WTC11 (cell line): ENCODE data around the gene CAMK2B. TPM values are rescaled to one million over a fixed set of nuclear protein-coding genes. Genes with fewer than 3 reads are reported as not detected.

Experiments
- ATAC-seq: fragments of 200-7000 bp; cut with Tn5 transposase; 2 replicates; pipeline ENCODE4 v1.10.0; 2021; ENCODE audit warnings: mild to moderate bottlenecking, moderate library complexity
- CTCF ChIA-PET: fragments of 300-600 bp; sonication (Branson Sonifier 250); formaldehyde crosslinking; loops from one replicate; lab custom pipeline; 2021; ENCODE audit warnings: antibody characterized with exemption; lab: Charles Lee
- POLR2A ChIA-PET: fragments of 350-600 bp; sonication (Branson Sonifier 250); formaldehyde crosslinking; loops from one replicate; lab custom pipeline; 2021; ENCODE audit warnings: antibody characterized with exemption; lab: Charles Lee
- DNase-seq: peaks from one replicate; pipeline ENCODE4 v3.0.0; 2021; ENCODE audit warnings: low spot score
- H3K27ac Mint-ChIP-seq: 2 replicates; pipeline ENCODE4 v1.8.0; 2021; ENCODE audit warnings: mixed read lengths
- H3K27me3 Mint-ChIP-seq: 2 replicates; pipeline ENCODE4 v1.8.0; 2021; ENCODE audit warnings: low read depth, mild to moderate bottlenecking, moderate library complexity, mixed read lengths
- H3K36me3 Mint-ChIP-seq: 2 replicates; pipeline ENCODE4 v1.8.0; 2021; ENCODE audit warnings: mixed read lengths
- H3K4me1 Mint-ChIP-seq: 2 replicates; pipeline ENCODE4 v1.8.0; 2022; ENCODE audit warnings: mixed read lengths
- H3K4me3 Mint-ChIP-seq: 2 replicates; pipeline ENCODE4 v1.8.0; 2021; ENCODE audit warnings: mild to moderate bottlenecking, moderate library complexity, mixed read lengths
- H3K9me3 Mint-ChIP-seq: 2 replicates; pipeline ENCODE4 v1.8.0; 2021; ENCODE audit warnings: mixed read lengths
- ARID4B ChIP-seq: sonication (generic); formaldehyde crosslinking; IDR thresholded peaks from 2 replicates; pipeline ENCODE4 v1.8.0; 2023; ENCODE audit warnings: missing genetic modification reagents, mild to moderate bottlenecking, borderline replicate concordance
- CREM ChIP-seq: sonication (generic); formaldehyde crosslinking; IDR thresholded peaks from 2 replicates; pipeline ENCODE4 v1.8.1; 2022; ENCODE audit warnings: mild to moderate bottlenecking, missing genetic modification reagents, moderate library complexity
- ELF4 ChIP-seq: sonication (generic); formaldehyde crosslinking; IDR thresholded peaks from 2 replicates; pipeline ENCODE4 v1.8.1; 2022; ENCODE audit warnings: low read depth, mild to moderate bottlenecking, moderate library complexity, missing genetic modification reagents
- EMX1 ChIP-seq: fragments of 250-450 bp; sonication (Bioruptor Pico); IDR thresholded peaks from 2 replicates; pipeline ENCODE4 v1.8.0; 2021; ENCODE audit warnings: mild to moderate bottlenecking
- FOXJ3 ChIP-seq: sonication (generic); formaldehyde crosslinking; IDR thresholded peaks from 2 replicates; pipeline ENCODE4 v1.9.0; 2021; ENCODE audit warnings: missing genetic modification reagents, mild to moderate bottlenecking, borderline replicate concordance
- IRF2 ChIP-seq: sonication (generic); formaldehyde crosslinking; IDR thresholded peaks from 2 replicates; pipeline ENCODE4 v1.8.0; 2022; ENCODE audit warnings: low read depth, missing genetic modification reagents, borderline replicate concordance
- JAZF1 ChIP-seq: fragments of 250-450 bp; sonication (Bioruptor Pico); IDR thresholded peaks from 2 replicates; pipeline ENCODE4 v1.9.0; 2021; ENCODE audit warnings: moderate library complexity, mild to moderate bottlenecking, inconsistent platforms
- JUN ChIP-seq: sonication (generic); formaldehyde crosslinking; IDR thresholded peaks from 2 replicates; pipeline ENCODE4 v1.8.0; 2023; ENCODE audit warnings: mild to moderate bottlenecking, missing genetic modification reagents
- KAT7 ChIP-seq: sonication (generic); formaldehyde crosslinking; IDR thresholded peaks from 2 replicates; pipeline ENCODE4 v1.8.1; 2023; ENCODE audit warnings: missing genetic modification reagents, mild to moderate bottlenecking, borderline replicate concordance
- NFATC4 ChIP-seq: fragments of 250-450 bp; sonication (Bioruptor Pico); IDR thresholded peaks from 2 replicates; pipeline ENCODE4 v1.9.0; 2021; ENCODE audit warnings: mild to moderate bottlenecking
- NFE2L1 ChIP-seq: sonication (generic); formaldehyde crosslinking; IDR thresholded peaks from 2 replicates; pipeline ENCODE4 v1.8.1; 2023; ENCODE audit warnings: missing genetic modification reagents
- NR1H2 ChIP-seq: sonication (generic); formaldehyde crosslinking; IDR thresholded peaks from 2 replicates; pipeline ENCODE4 v1.9.0; 2021; ENCODE audit warnings: mild to moderate bottlenecking, moderate library complexity, missing genetic modification reagents
- OVOL2 ChIP-seq: fragments of 250-450 bp; sonication (Bioruptor Pico); IDR thresholded peaks from 2 replicates; pipeline ENCODE4 v1.9.0; 2021; ENCODE audit warnings: mild to moderate bottlenecking, borderline replicate concordance
- SP1 ChIP-seq: sonication (generic); formaldehyde crosslinking; conservative IDR thresholded peaks from 2 replicates; pipeline ENCODE4 v1.8.1; 2022; ENCODE audit warnings: missing genetic modification reagents
- USF2 ChIP-seq: sonication (generic); formaldehyde crosslinking; IDR thresholded peaks from 2 replicates; pipeline ENCODE4 v1.8.1; 2023; ENCODE audit warnings: mild to moderate bottlenecking, missing genetic modification reagents, moderate library complexity
- ZMAT4 ChIP-seq: fragments of 250-450 bp; sonication (Bioruptor Pico); IDR thresholded peaks from 2 replicates; pipeline ENCODE4 v1.9.0; 2021; ENCODE audit warnings: mild to moderate bottlenecking
- ZNF121 ChIP-seq: sonication (generic); formaldehyde crosslinking; IDR thresholded peaks from 2 replicates; pipeline ENCODE4 v1.8.0; 2023; ENCODE audit warnings: missing genetic modification reagents
- ZNF281 ChIP-seq: sonication (generic); formaldehyde crosslinking; IDR thresholded peaks from 2 replicates; pipeline ENCODE4 v1.8.0; 2023; ENCODE audit warnings: mild to moderate bottlenecking, missing genetic modification reagents
- ZNF396 ChIP-seq: fragments of 250-450 bp; sonication (Bioruptor Pico); IDR thresholded peaks from 2 replicates; pipeline ENCODE4 v1.8.0; 2021; ENCODE audit warnings: mild to moderate bottlenecking, moderate library complexity, borderline replicate concordance
- total RNA-seq: library from RNA; stranded (reverse); gene quantifications from 3 replicates; pipeline ENCODE4 v1.2.3, GENCODE V29; 2021

The CAMK2B gene
- total RNA-seq, 1 experiment from 2014 or later: 0.44 TPM

- ATAC-seq: no peak
- no peaks in the 10 kb centered on the region for H3K9me3 Mint-ChIP-seq
- H3K36me3 Mint-ChIP-seq: no peaks in the 10 kb centered on the region
- TF ChIP-seq NFATC4 (CRISPR knock-in tag) (no peak), EMX1 (CRISPR knock-in tag) (no peak), JAZF1 (no peak), ARID4B (CRISPR knock-in tag) (no peak), USF2 (CRISPR knock-in tag) (no peak), NFE2L1 (CRISPR knock-in tag) (no peak), ZMAT4 (CRISPR knock-in tag) (no peak), FOXJ3 (CRISPR knock-in tag) (no peak)
- TF ChIP-seq, all 79 proteins: peak for 0
- no peak overlapping the region for H3K27ac Mint-ChIP-seq
- no peaks in the 10 kb centered on the region for H3K27me3 Mint-ChIP-seq
- H3K4me1 Mint-ChIP-seq: no peaks in the 10 kb centered on the region
- CTCF ChIA-PET: interaction anchor here (2.6 kb wide), 1 partner anchor 129 kb away, joined by 27 read pairs; no protein-coding TSS in a partner anchor
- DNase-seq: no peak
- H3K4me3 Mint-ChIP-seq: no peak overlapping the region
- POLR2A ChIA-PET: no interaction called here
Measured at GRCh38 chr7:44239361-44239760, 86.0 kb downstream of the CAMK2B start.

GRCh38 chr7:44238116-44238695, 87.2 kb downstream of the CAMK2B start:
- ChIA-PET POLR2A (no interaction called here), CTCF (no interaction called here)
- TF ChIP-seq ZNF281 (no peak), KAT7 (CRISPR knock-in tag) (no peak), EMX1 (CRISPR knock-in tag) (no peak)
- DNase-seq (no peak), ATAC-seq (no peak)
- Mint-ChIP-seq H3K36me3 (no peaks in the 10 kb centered on the region), H3K9me3 (no peaks in the 10 kb centered on the region), H3K27ac (no peak overlapping the region), H3K4me1 (no peaks in the 10 kb centered on the region), H3K4me3 (no peak overlapping the region), H3K27me3 (no peaks in the 10 kb centered on the region)

GRCh38 chr7:44237696-44238095, 87.7 kb downstream of the CAMK2B start:
- no peaks in the 10 kb centered on the region for H3K4me1 Mint-ChIP-seq
- H3K27me3 Mint-ChIP-seq: no peaks in the 10 kb centered on the region
- ATAC-seq: no peak
- no peaks in the 10 kb centered on the region for H3K9me3 Mint-ChIP-seq
- no peak overlapping the region for H3K27ac Mint-ChIP-seq
- no peaks in the 10 kb centered on the region for H3K36me3 Mint-ChIP-seq
- DNase-seq: no peak
- ChIA-PET CTCF (no interaction called here), POLR2A (no interaction called here)
- no peak overlapping the region for H3K4me3 Mint-ChIP-seq
- TF ChIP-seq NR1H2 (CRISPR knock-in tag): no peak
- no peak for TF ChIP-seq IRF2
- TF ChIP-seq CREM (CRISPR knock-in tag): no peak
- no peak for TF ChIP-seq USF2 (CRISPR knock-in tag)
- no peak for TF ChIP-seq OVOL2 (CRISPR knock-in tag)
- TF ChIP-seq ARID4B (CRISPR knock-in tag): no peak
- TF ChIP-seq ELF4: no peak
- TF ChIP-seq ZNF121 (CRISPR knock-in tag): no peak
- TF ChIP-seq ZNF396 (CRISPR knock-in tag): no peak
- TF ChIP-seq SP1 (CRISPR knock-in tag): no peak
- no peak for TF ChIP-seq JUN (CRISPR knock-in tag)
